NAMALWA (cell line): Measurements from ENCODE around the gene ZNF284.
A peak's percentile ranks its signal among the peaks of the same experiment; 100 is the strongest.

Experiments used
- DNase-seq: peaks from one replicate; pipeline ENCODE4 v3.0.0-alpha.2; 2015; ENCODE audit warnings: low spot score

ZNF284 gene

GRCh38 chr19:44071824-44072542, at the start of gene ZNF284:
Gene ZNF284, plus strand, starts transcription at chr19:44072159. Its CDS starts 4,231 bp downstream, at chr19:44076390.
- DNase-seq, result no peak

GRCh38 chr19:44024900-44025216, 47.1 kb upstream of the ZNF284 start:
- DNase-seq, result no peak

GRCh38 chr19:44025217-44025936, 46.6 kb upstream of the ZNF284 start, which contains the start of gene ZNF222:
Gene ZNF222, plus strand, starts transcription at chr19:44025379. Its CDS starts 58 bp downstream, at chr19:44025437.
- DNase-seq, result no peak

- DNase-seq, result no peak
Observed at GRCh38 chr19:44026622-44027021, 45.3 kb upstream of the ZNF284 start.

GRCh38 chr19:44032001-44032610, 39.9 kb upstream of the ZNF284 start:
- no peak for DNase-seq

- DNase-seq, result no peak
Observed at GRCh38 chr19:44042147-44042546, 29.8 kb upstream of the ZNF284 start.

GRCh38 chr19:44050740-44051649, 21.0 kb upstream of the ZNF284 start:
- no peak for DNase-seq

- DNase-seq, result no peak
Observed at GRCh38 chr19:44051650-44052402, 20.1 kb upstream of the ZNF284 start, which contains the start of gene ZNF223. Gene ZNF223, plus strand, starts transcription at chr19:44052036. Its CDS starts 3,141 bp downstream, at chr19:44055177.

- DNase-seq, result peak; percentile 2
Observed at GRCh38 chr19:44055870-44056269, 16.1 kb upstream of the ZNF284 start.

GRCh38 chr19:44059229-44059628, 12.7 kb upstream of the ZNF284 start:
- DNase-seq, result no peak

- no peak for DNase-seq
Observed at GRCh38 chr19:44061038-44061437, 10.9 kb upstream of the ZNF284 start.

- no peak for DNase-seq
Observed at GRCh38 chr19:44066305-44066704, 5.7 kb upstream of the ZNF284 start.

- DNase-seq, result no peak
Observed at GRCh38 chr19:44069415-44069814, 2.5 kb upstream of the ZNF284 start.

GRCh38 chr19:44072543-44073401, 813 bp downstream of the ZNF284 start:
- DNase-seq, result no peak

- no peak for DNase-seq
Observed at GRCh38 chr19:44076325-44076724, 4.4 kb downstream of the ZNF284 start.

- DNase-seq, result no peak
Observed at GRCh38 chr19:44092108-44092507, 20.1 kb downstream of the ZNF284 start.

- DNase-seq, result peak; percentile 94
Observed at GRCh38 chr19:44093931-44094765, 22.2 kb downstream of the ZNF284 start, which contains the start of gene ZNF224. Gene ZNF224, plus strand, starts transcription at chr19:44094361. Its CDS starts 3,513 bp downstream, at chr19:44097874.

GRCh38 chr19:44107751-44108150, 35.8 kb downstream of the ZNF284 start:
- DNase-seq, result no peak

GRCh38 chr19:44109458-44109857, 37.5 kb downstream of the ZNF284 start:
- DNase-seq, result no peak
